Activated T-cell treated with anti-CD3 and anti-CD28 coated beads, Interleukin-2, amount 50 U/mL, for 4 hours (primary cell): ENCODE measurements around the gene TMEM272. TPM values are rescaled to one million over a fixed set of nuclear protein-coding genes. Genes with fewer than 3 reads are reported as not detected.

ENCODE experiments used
- ATAC-seq, 2 donors: fragments of 200-7000 bp; cut with Tn5 transposase; one replicate each; pipeline ENCODE4 v1.10.0; 2021
- DNase-seq: peaks from one replicate; pipeline ENCODE4 v3.0.0-alpha.2; 2020
- H3K27me3 Mint-ChIP-seq: one replicate; pipeline ENCODE4 v1.8.0; 2021; ENCODE audit warnings: low read depth, mixed read lengths
- H3K36me3 Mint-ChIP-seq: one replicate; pipeline ENCODE4 v1.8.0; 2022; ENCODE audit warnings: mixed read lengths; ENCODE audit not compliant: insufficient read depth
- H3K4me1 Mint-ChIP-seq: one replicate; pipeline ENCODE4 v1.8.0; 2021; ENCODE audit warnings: low read depth, mixed read lengths
- H3K4me3 Mint-ChIP-seq: one replicate; pipeline ENCODE4 v1.8.0; 2021; ENCODE audit warnings: mild to moderate bottlenecking, moderate library complexity, mixed read lengths
- H3K9me3 Mint-ChIP-seq: one replicate; pipeline ENCODE4 v1.8.0; 2021; ENCODE audit warnings: mixed read lengths
- total RNA-seq, 3 donors: library from RNA; stranded (reverse); gene quantifications; one replicate each; pipeline ENCODE4 v1.2.1, GENCODE V29; 2021

Gene TMEM272
- total RNA-seq, 3 donors from 2014 or later, result 0.11 to 0.24 (median 0.18) TPM

GRCh38 chr13:51840917-51841316, 4.1 kb downstream of the TMEM272 start:
- Mint-ChIP-seq H3K27me3 (peaks cover 5% of the 10 kb centered on the region), H3K9me3 (no peaks in the 10 kb centered on the region), H3K4me1 (peaks cover 6% of the 10 kb centered on the region), H3K36me3 (no peaks in the 10 kb centered on the region), H3K4me3 (no peak overlapping the region)
- DNase-seq, result no peak
- ATAC-seq, result no peak

DNA sequence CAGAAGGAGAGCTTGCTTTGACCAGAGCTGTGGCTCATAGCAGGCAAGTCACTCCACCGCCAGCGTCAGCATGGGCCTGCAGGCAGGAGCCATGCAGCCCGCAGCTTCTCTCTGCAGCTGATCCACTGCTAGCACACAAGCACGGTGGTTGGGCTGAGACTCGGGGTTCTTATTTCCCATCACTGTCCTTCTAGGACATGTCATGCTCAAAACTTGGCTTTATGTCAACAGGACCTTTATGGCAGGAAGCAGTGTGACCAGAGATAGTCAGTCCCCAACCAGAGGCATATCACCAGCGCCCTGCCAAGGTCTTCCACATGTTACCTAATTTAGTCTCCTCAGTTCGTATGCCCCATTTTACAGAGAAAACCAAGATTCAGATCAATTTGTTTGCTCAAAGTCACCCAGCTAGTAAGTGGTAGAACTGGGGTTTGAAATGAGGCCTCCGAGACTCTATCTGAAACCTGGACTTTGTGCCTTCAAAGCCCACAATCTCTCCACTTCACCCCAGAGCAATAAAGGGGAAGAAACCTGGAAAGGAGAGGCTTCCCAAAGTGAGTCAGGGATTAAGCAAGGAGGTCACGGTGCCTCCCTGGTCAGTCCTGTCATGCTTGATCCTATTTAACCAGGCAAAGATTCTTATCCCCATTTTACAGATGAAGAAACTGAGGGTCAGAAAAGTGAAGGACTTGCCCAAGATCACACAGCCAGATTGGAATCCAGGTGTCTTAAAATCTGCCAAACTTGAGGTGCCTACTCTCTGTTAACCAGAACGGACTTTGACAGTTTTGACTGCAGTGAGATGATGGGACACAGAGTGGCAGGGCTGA, 5.1 kb downstream of the TMEM272 start:
- H3K9me3 Mint-ChIP-seq, result no peaks in the 10 kb centered on the region
- no peaks in the 10 kb centered on the region for H3K36me3 Mint-ChIP-seq
- no peak for DNase-seq
- H3K4me1 Mint-ChIP-seq, result peaks cover 3% of the 10 kb centered on the region
- peaks cover 5% of the 10 kb centered on the region for H3K27me3 Mint-ChIP-seq
- H3K4me3 Mint-ChIP-seq, result no peak overlapping the region
- ATAC-seq, result no peak

DNA sequence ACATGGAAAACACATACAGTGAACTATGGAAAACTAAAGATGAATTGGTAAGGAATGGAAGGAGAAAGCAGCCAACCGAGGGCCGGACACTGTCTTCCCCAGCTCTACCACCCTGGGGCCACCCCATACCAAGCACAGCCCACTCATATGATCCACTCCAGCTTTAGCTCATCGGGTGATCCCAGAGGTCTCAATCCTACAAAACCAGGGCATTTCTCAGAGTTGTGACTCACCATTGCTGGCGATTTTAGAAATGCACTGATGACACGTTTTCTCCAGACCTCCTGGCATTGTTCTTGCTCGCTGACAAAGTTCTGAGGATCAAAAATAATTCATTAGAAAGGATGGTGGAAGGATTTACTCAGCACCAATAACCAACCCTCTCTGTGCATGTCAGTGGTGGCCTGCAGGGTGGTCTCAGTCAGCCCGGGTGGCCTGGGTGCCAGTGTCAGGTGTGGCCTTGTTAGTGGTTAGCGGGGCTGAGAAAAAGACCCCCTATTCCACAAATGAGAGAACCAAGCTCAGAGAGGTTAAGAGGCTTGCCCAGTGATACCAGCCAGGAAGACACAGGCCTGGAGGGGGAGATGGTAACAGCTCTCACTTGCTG, 6.6 kb downstream of the TMEM272 start:
- H3K27me3 Mint-ChIP-seq, result peaks cover 5% of the 10 kb centered on the region
- no peaks in the 10 kb centered on the region for H3K4me1 Mint-ChIP-seq
- DNase-seq (no peak), ATAC-seq (no peak)
- H3K36me3 Mint-ChIP-seq, result no peaks in the 10 kb centered on the region
- no peak overlapping the region for H3K4me3 Mint-ChIP-seq
- no peaks in the 10 kb centered on the region for H3K9me3 Mint-ChIP-seq

- no peak for DNase-seq
- Mint-ChIP-seq H3K4me3 (no peak overlapping the region), H3K9me3 (no peaks in the 10 kb centered on the region), H3K36me3 (no peaks in the 10 kb centered on the region), H3K4me1 (peaks cover 6% of the 10 kb centered on the region), H3K27me3 (peaks cover 5% of the 10 kb centered on the region)
- ATAC-seq, result no peak
Observed at GRCh38 chr13:51837016-51837415, 8.0 kb downstream of the TMEM272 start.

GRCh38 chr13:51834581-51835171, 10.3 kb downstream of the TMEM272 start:
- H3K9me3 Mint-ChIP-seq, result no peaks in the 10 kb centered on the region
- ATAC-seq (no peak), DNase-seq (no peak)
- no peaks in the 10 kb centered on the region for H3K36me3 Mint-ChIP-seq
- H3K27me3 Mint-ChIP-seq, result no peaks in the 10 kb centered on the region
- H3K4me1 Mint-ChIP-seq, result peaks cover 15% of the 10 kb centered on the region
- no peak overlapping the region for H3K4me3 Mint-ChIP-seq

- no peak for ATAC-seq
- H3K36me3 Mint-ChIP-seq, result no peaks in the 10 kb centered on the region
Observed at GRCh38 chr13:51833980-51834379, 11.0 kb downstream of the TMEM272 start.

GRCh38 chr13:51832471-51833152, 12.4 kb downstream of the TMEM272 start:
- peak; percentile 50 for DNase-seq
- H3K4me3 Mint-ChIP-seq, result no peak overlapping the region
- ATAC-seq, result peak; percentile 94
- H3K4me1 Mint-ChIP-seq, result peaks cover 35% of the 10 kb centered on the region
- no peaks in the 10 kb centered on the region for H3K9me3 Mint-ChIP-seq
- no peaks in the 10 kb centered on the region for H3K36me3 Mint-ChIP-seq
- H3K27me3 Mint-ChIP-seq, result no peaks in the 10 kb centered on the region

More at GRCh38 chr13:51833980-51834379, 11.0 kb downstream of the TMEM272 start:
- peaks cover 21% of the 10 kb centered on the region for H3K4me1 Mint-ChIP-seq
- H3K9me3 Mint-ChIP-seq, result no peaks in the 10 kb centered on the region
- no peak overlapping the region for H3K4me3 Mint-ChIP-seq
- no peaks in the 10 kb centered on the region for H3K27me3 Mint-ChIP-seq
- no peak for DNase-seq

- no peak for DNase-seq
Observed at GRCh38 chr13:51831519-51831918, 13.5 kb downstream of the TMEM272 start.

DNA sequence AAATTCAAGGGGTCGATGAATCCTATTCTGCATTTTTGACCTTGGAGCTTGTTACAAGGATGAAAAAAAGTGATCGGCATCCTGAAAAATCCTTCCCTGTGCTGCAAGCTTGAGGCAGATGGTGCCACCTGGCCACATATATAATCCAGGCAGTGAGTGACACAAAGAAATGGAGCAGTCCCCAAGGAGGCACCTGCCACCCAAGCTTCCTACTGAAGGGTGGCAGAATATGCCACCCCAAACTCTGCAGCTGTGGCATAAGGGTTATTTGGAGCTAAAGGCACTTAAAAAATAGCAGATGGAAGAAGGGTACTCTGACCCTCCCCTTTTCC, 15.4 kb downstream of the TMEM272 start:
- Mint-ChIP-seq H3K9me3 (no peaks in the 10 kb centered on the region), H3K36me3 (no peaks in the 10 kb centered on the region), H3K4me3 (no peak overlapping the region), H3K27me3 (no peaks in the 10 kb centered on the region), H3K4me1 (peaks cover 65% of the 10 kb centered on the region)
- no peak for ATAC-seq
- no peak for DNase-seq

More at GRCh38 chr13:51831519-51831918, 13.5 kb downstream of the TMEM272 start:
- H3K27me3 Mint-ChIP-seq, result no peaks in the 10 kb centered on the region
- peaks cover 46% of the 10 kb centered on the region for H3K4me1 Mint-ChIP-seq
- H3K36me3 Mint-ChIP-seq, result no peaks in the 10 kb centered on the region
- H3K4me3 Mint-ChIP-seq, result no peak overlapping the region
- ATAC-seq, result no peak
- no peaks in the 10 kb centered on the region for H3K9me3 Mint-ChIP-seq

- no peak overlapping the region for H3K4me3 Mint-ChIP-seq
- no peaks in the 10 kb centered on the region for H3K9me3 Mint-ChIP-seq
- no peak for DNase-seq
- ATAC-seq, result no peak
- no peaks in the 10 kb centered on the region for H3K36me3 Mint-ChIP-seq
- no peaks in the 10 kb centered on the region for H3K27me3 Mint-ChIP-seq
- peaks cover 70% of the 10 kb centered on the region for H3K4me1 Mint-ChIP-seq
Observed at GRCh38 chr13:51828730-51829567, 16.0 kb downstream of the TMEM272 start.

DNA sequence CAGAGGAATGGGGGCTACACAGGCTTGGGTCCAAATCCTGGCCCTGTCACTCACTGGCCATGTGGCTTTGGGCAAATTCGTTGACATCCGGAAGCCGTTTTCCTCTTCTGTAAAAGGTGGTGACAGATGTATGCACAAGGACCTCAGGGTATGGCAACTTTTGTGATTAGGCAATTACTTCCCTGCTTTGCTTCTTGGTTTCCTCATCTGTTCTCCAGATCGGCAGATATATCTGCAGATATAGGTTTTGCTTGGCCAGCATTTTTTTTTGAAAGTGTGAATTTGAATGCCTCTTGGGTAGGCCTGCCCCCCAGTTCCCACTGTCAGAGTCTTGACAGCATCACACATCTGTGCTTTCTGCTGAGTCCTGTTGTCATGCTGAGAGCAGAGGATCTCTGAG, 17.7 kb downstream of the TMEM272 start:
- Mint-ChIP-seq H3K4me3 (peak overlapping the region; percentile 5), H3K27me3 (no peaks in the 10 kb centered on the region), H3K4me1 (peaks cover 84% of the 10 kb centered on the region), H3K9me3 (no peaks in the 10 kb centered on the region), H3K36me3 (no peaks in the 10 kb centered on the region)
- ATAC-seq (no peak), DNase-seq (no peak)

- H3K27me3 Mint-ChIP-seq, result no peaks in the 10 kb centered on the region
- ATAC-seq (no peak), DNase-seq (no peak)
- peaks cover 85% of the 10 kb centered on the region for H3K4me1 Mint-ChIP-seq
- H3K9me3 Mint-ChIP-seq, result no peaks in the 10 kb centered on the region
- H3K36me3 Mint-ChIP-seq, result no peaks in the 10 kb centered on the region
- H3K4me3 Mint-ChIP-seq, result peak overlapping the region; percentile 79
Observed at GRCh38 chr13:51826606-51827005, 18.4 kb downstream of the TMEM272 start.

DNA sequence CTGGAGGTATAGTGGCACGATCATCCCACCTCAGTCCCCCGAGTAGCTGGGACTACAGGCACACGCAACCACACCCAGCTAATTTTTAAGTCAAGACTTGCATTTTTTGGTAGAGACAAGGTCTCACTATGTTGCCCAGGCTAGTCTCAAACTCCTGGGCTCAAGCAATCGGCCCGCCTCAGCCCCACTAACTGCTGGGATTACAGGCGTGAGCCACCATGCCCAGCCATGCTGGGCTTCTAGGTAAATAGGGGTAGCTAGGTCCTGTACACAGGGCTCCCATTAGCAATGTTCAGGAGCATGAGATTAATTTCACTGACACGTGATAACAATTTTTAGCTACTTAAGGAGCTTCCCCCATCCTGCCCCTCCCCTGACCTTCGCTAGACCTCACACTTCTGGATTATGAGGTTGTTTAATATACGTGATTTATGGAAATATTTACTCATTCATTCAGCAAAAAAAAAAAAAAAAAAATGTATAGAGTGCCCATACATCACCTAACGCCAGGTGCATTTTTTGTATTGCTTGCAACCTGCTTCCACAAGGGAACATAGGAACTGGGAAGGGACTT, 19.2 kb downstream of the TMEM272 start:
- Mint-ChIP-seq H3K9me3 (no peaks in the 10 kb centered on the region), H3K4me1 (peaks cover 93% of the 10 kb centered on the region), H3K4me3 (peak overlapping the region; percentile 79), H3K36me3 (no peaks in the 10 kb centered on the region), H3K27me3 (no peaks in the 10 kb centered on the region)
- ATAC-seq, result no peak
- DNase-seq, result no peak
